ENCODE results near the gene TLE4. TPM values are rescaled to one million over a fixed set of nuclear protein-coding genes. Genes with fewer than 3 reads are reported as not detected.

The TLE4 gene
- total RNA-seq, 1 donor from 2014 or later, result 58.0 TPM

DNA sequence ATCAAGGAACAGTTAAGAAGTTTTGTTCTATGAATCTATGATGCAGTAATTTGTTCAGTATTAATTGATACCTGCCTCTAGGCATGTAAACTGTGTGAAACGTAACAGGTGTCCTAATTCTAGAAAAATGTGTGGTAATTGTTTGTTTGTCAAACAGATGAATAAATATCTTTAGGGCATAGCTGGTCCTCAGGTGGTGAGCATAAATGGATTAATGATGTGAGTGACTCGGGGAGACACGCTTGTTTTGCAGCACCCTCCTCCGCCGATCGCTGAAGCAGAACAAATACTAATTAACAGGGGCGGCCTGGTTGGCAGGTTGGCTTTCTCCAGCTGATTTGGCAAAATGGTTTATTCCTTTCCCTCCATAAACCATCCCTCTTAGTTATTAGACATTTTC lies 88.8 kb downstream of the TLE4 start:
- DNase-seq (ENCODE audit: low spot score in 2 of 2), result no peak
- Histone ChIP-seq H3K36me3 (no peaks in the 10 kb centered on the region), H3K9me3 (no peaks in the 10 kb centered on the region), H3K27ac (no peak overlapping the region), H3K27me3 (no peaks in the 10 kb centered on the region), H3K4me1 (no peaks in the 10 kb centered on the region), H3K4me3 (no peak overlapping the region)
- intact Hi-C loops (cut with DNase I), result no loop called here
- TF ChIP-seq CTCF (IDR thresholded peaks at IDR 0.05), result no peak

- intact Hi-C loops (cut with DNase I), result no loop called here
- Histone ChIP-seq H3K9me3 (no peaks in the 10 kb centered on the region), H3K4me3 (no peak overlapping the region), H3K4me1 (no peaks in the 10 kb centered on the region), H3K36me3 (no peaks in the 10 kb centered on the region), H3K27me3 (no peaks in the 10 kb centered on the region), H3K27ac (no peak overlapping the region)
- no peak for DNase-seq (ENCODE audit: low spot score in 2 of 2)
- no peak for TF ChIP-seq CTCF (IDR thresholded peaks at IDR 0.05)
Observed at GRCh38 chr9:79661279-79661678, 89.5 kb downstream of the TLE4 start.

- no peaks in the 10 kb centered on the region for H3K36me3 ChIP-seq
- no peak overlapping the region for H3K4me3 ChIP-seq
- no peaks in the 10 kb centered on the region for H3K9me3 ChIP-seq
- H3K27ac ChIP-seq, result no peak overlapping the region
- H3K27me3 ChIP-seq, result no peaks in the 10 kb centered on the region
- no peak for DNase-seq (ENCODE audit: low spot score in 2 of 2)
- intact Hi-C loops (cut with DNase I), result no loop called here
- H3K4me1 ChIP-seq, result no peaks in the 10 kb centered on the region
- TF ChIP-seq CTCF (IDR thresholded peaks at IDR 0.05), result no peak
Observed at GRCh38 chr9:79661886-79662536, 90.2 kb downstream of the TLE4 start.

DNA sequence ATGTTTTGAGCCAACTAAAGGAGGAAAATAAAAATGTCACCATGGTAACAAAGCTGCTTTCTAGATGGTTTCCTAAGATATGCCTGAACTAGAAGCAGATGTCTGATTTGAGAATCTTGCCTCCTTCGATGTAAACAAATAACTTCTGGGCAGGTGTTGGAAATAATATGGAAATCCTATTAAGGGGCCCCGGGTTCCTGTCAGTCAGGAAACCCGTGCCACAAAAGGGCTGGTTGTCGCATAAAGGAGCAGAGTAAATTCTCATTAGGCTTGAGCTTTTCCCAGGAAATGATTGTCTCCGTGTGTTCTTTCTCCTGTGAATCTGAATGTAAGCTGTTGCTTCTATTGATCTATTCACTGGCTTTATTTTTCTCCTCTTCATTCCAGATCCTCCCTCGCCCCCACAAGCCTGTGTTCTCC lies 90.8 kb downstream of the TLE4 start:
- no peak for DNase-seq (ENCODE audit: low spot score in 2 of 2)
- no peaks in the 10 kb centered on the region for H3K36me3 ChIP-seq
- no peaks in the 10 kb centered on the region for H3K27me3 ChIP-seq
- no peaks in the 10 kb centered on the region for H3K4me1 ChIP-seq
- TF ChIP-seq CTCF (IDR thresholded peaks at IDR 0.05), result no peak
- H3K9me3 ChIP-seq, result no peaks in the 10 kb centered on the region
- no peak overlapping the region for H3K27ac ChIP-seq
- no peak overlapping the region for H3K4me3 ChIP-seq
- intact Hi-C loops (cut with DNase I), result no loop called here

GRCh38 chr9:79663300-79663699 lies 91.5 kb downstream of the TLE4 start:
- no peaks in the 10 kb centered on the region for H3K27me3 ChIP-seq
- no peak overlapping the region for H3K4me3 ChIP-seq
- no peaks in the 10 kb centered on the region for H3K9me3 ChIP-seq
- no peak for DNase-seq (ENCODE audit: low spot score in 2 of 2)
- no peak overlapping the region for H3K27ac ChIP-seq
- intact Hi-C loops (cut with DNase I), result no loop called here
- H3K4me1 ChIP-seq, result no peaks in the 10 kb centered on the region
- no peaks in the 10 kb centered on the region for H3K36me3 ChIP-seq
- TF ChIP-seq CTCF (IDR thresholded peaks at IDR 0.05), result no peak

GRCh38 chr9:79663878-79664277 lies 92.1 kb downstream of the TLE4 start:
- Histone ChIP-seq H3K4me3 (no peak overlapping the region), H3K27me3 (no peaks in the 10 kb centered on the region), H3K9me3 (no peaks in the 10 kb centered on the region), H3K36me3 (no peaks in the 10 kb centered on the region), H3K27ac (no peak overlapping the region), H3K4me1 (no peaks in the 10 kb centered on the region)
- no peak for TF ChIP-seq CTCF (IDR thresholded peaks at IDR 0.05)
- intact Hi-C loops (cut with DNase I), result no loop called here
- no peak for DNase-seq (ENCODE audit: low spot score in 2 of 2)

Data from ascending aorta (tissue), 2 donors.